GM19455 (cell line): ENCODE measurements around the gene NXPE3.

Experiments used
- ATAC-seq: cut with Tn5 transposase; IDR thresholded peaks from one replicate; pipeline ENCODE4 v1.9.1; 2021; ENCODE audit not compliant: unreplicated experiment

NXPE3 gene

GRCh38 chr3:101873619-101874018 lies 94.6 kb downstream of the NXPE3 start:
- no peak for ATAC-seq

GRCh38 chr3:101876142-101876541 lies 97.1 kb downstream of the NXPE3 start:
- no peak for ATAC-seq
